A673 (cell line): ENCODE results near the gene UPK2. TPM values are rescaled to one million over a fixed set of nuclear protein-coding genes. Genes with fewer than 3 reads are reported as not detected.

Experiments used
- BruUV-seq: library from RNA; stranded (reverse); fragments of 400-500 nt; replicated peaks from 2 replicates; lab custom pipeline; 2021; lab: Mats Ljungman, UMichigan
- CTCF ChIA-PET: fragments of 300-600 bp; sonication (Branson Sonifier 250); formaldehyde crosslinking; loops from one replicate; lab custom pipeline; 2022; ENCODE audit warnings: antibody characterized with exemption; lab: Charles Lee
- POLR2A ChIA-PET: fragments of 300-600 bp; sonication (Branson Sonifier 250); formaldehyde crosslinking; loops from one replicate; lab custom pipeline; 2022; ENCODE audit warnings: antibody characterized with exemption; ENCODE audit not compliant: low non-redundant PET; lab: Charles Lee
- DNase-seq: peaks from one replicate; pipeline ENCODE4 v3.0.0-alpha.2; 2015; ENCODE audit warnings: low spot score
- H3K27ac ChIP-seq: fragments of 200-600 bp; sonication (generic); 2 replicates; pipeline ENCODE4 v1.5.1; 2016; ENCODE audit warnings: mixed run types, low read depth, mild to moderate bottlenecking, mixed read lengths, antibody characterized with exemption, low read length; ENCODE audit not compliant: poor library complexity, severe bottlenecking
- H3K27me3 ChIP-seq: fragments of 200-600 bp; sonication (generic); replicated peaks from 2 replicates; pipeline ENCODE4 v1.6.1; 2017; ENCODE audit warnings: mixed run types, low read depth, mild to moderate bottlenecking, mixed read lengths, antibody characterized with exemption, low read length; ENCODE audit not compliant: insufficient read depth, poor library complexity
- H3K36me3 ChIP-seq: fragments of 200-600 bp; sonication (generic); 2 replicates; pipeline ENCODE4 v1.6.1; 2016; ENCODE audit warnings: mixed run types, mild to moderate bottlenecking, mixed read lengths, antibody characterized with exemption, low read length; ENCODE audit not compliant: insufficient read depth, poor library complexity, severe bottlenecking
- H3K4me1 ChIP-seq: fragments of 200-600 bp; sonication (generic); 2 replicates; pipeline ENCODE4 v1.6.1; 2017; ENCODE audit warnings: mixed run types, mild to moderate bottlenecking, mixed read lengths, antibody characterized with exemption, low read length; ENCODE audit not compliant: insufficient read depth, poor library complexity, severe bottlenecking
- H3K4me3 ChIP-seq: fragments of 200-600 bp; sonication (generic); 2 replicates; pipeline ENCODE4 v1.5.1; 2016; ENCODE audit warnings: low read depth, mixed run types, mild to moderate bottlenecking, mixed read lengths, low read length; ENCODE audit not compliant: poor library complexity, severe bottlenecking
- H3K9me3 ChIP-seq: fragments of 200-600 bp; sonication (generic); 2 replicates; pipeline ENCODE4 v1.6.1; 2016; ENCODE audit warnings: mixed run types, low read depth, mild to moderate bottlenecking, mixed read lengths, antibody characterized with exemption, low read length; ENCODE audit not compliant: poor library complexity, severe bottlenecking
- EZH2 ChIP-seq: fragments of 200-600 bp; sonication (generic); IDR thresholded peaks from 2 replicates; pipeline ENCODE4 v1.6.1; 2017; ENCODE audit warnings: borderline replicate concordance, low read depth, mild to moderate bottlenecking, mixed read lengths, antibody characterized with exemption, low read length; ENCODE audit not compliant: poor library complexity, severe bottlenecking
- intact Hi-C: fragments of 100-400 bp; cut with micrococcal nuclease; formaldehyde crosslinking; loops from one replicate; pipeline ENCODE4 v1.10.0; 2022; ENCODE audit not compliant: unreplicated experiment
- total RNA-seq: library from RNA; stranded (reverse); gene quantifications from 2 replicates; pipeline ENCODE4 v1.2.3, GENCODE V29; 2021
- TF ChIP-seq, protein P1 (sequence below): fragments of 300-800, 200-600 bp; sonication (generic); conservative IDR thresholded peaks from 2 replicates; pipeline ENCODE4 v1.5.1; 2017; ENCODE audit warnings: low read depth, mild to moderate bottlenecking, antibody characterized with exemption, low read length, moderate library complexity, mixed read lengths

UPK2 gene
- total RNA-seq, 1 experiment from 2014 or later: not detected

- Histone ChIP-seq H3K9me3 (no peaks in the 10 kb centered on the region), H3K4me3 (peak overlapping the region; percentile 97), H3K27ac (peak overlapping the region; percentile 78), H3K36me3 (no peaks in the 10 kb centered on the region), H3K27me3 (no peaks in the 10 kb centered on the region), H3K4me1 (peaks cover 75% of the 10 kb centered on the region)
- ChIA-PET CTCF (interaction anchor here (1.7 kb wide), 1 partner anchor 13 kb away, joined by 3 read pairs; no protein-coding TSS in a partner anchor), POLR2A (no interaction called here)
- TF ChIP-seq EZH2: no peak
- TF ChIP-seq, protein P1, sequence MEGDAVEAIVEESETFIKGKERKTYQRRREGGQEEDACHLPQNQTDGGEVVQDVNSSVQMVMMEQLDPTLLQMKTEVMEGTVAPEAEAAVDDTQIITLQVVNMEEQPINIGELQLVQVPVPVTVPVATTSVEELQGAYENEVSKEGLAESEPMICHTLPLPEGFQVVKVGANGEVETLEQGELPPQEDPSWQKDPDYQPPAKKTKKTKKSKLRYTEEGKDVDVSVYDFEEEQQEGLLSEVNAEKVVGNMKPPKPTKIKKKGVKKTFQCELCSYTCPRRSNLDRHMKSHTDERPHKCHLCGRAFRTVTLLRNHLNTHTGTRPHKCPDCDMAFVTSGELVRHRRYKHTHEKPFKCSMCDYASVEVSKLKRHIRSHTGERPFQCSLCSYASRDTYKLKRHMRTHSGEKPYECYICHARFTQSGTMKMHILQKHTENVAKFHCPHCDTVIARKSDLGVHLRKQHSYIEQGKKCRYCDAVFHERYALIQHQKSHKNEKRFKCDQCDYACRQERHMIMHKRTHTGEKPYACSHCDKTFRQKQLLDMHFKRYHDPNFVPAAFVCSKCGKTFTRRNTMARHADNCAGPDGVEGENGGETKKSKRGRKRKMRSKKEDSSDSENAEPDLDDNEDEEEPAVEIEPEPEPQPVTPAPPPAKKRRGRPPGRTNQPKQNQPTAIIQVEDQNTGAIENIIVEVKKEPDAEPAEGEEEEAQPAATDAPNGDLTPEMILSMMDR: no peak
- DNase-seq: peak; percentile 51
- no TSS peak for BruUV-seq
- intact Hi-C loops: no loop called here
Observed at GRCh38 chr11:118921929-118922744, 34.0 kb upstream of the UPK2 start.

- intact Hi-C loops: no loop called here
- BruUV-seq: no TSS peak
- peak overlapping the region; percentile 78 for H3K27ac ChIP-seq
- ChIA-PET CTCF (interaction anchor here (1.7 kb wide), 1 partner anchor 14 kb away, joined by 3 read pairs; no protein-coding TSS in a partner anchor), POLR2A (no interaction called here)
- peak overlapping the region; percentile 97 for H3K4me3 ChIP-seq
- no peaks in the 10 kb centered on the region for H3K36me3 ChIP-seq
- DNase-seq: no peak
- no peaks in the 10 kb centered on the region for H3K9me3 ChIP-seq
- H3K4me1 ChIP-seq: peaks cover 73% of the 10 kb centered on the region
- TF ChIP-seq EZH2: no peak
- TF ChIP-seq, protein P1: no peak
- no peaks in the 10 kb centered on the region for H3K27me3 ChIP-seq
Observed at GRCh38 chr11:118922745-118923627, 33.1 kb upstream of the UPK2 start.
